ENCODE measurements around the gene CREB1. TPM values are rescaled to one million over a fixed set of nuclear protein-coding genes. Genes with fewer than 3 reads are reported as not detected.

CREB1 gene
- total RNA-seq, 4 donors from 2014 or later = 33.9 to 44.3 (median 37.1) TPM

GRCh38 chr2:207625014-207625907, 95.5 kb downstream of the CREB1 start, which contains the start of gene METTL21A:
Gene METTL21A, minus strand, starts transcription at chr2:207625394. Its CDS starts 1,019 bp downstream, at chr2:207624375.
- TF ChIP-seq CTCF (IDR thresholded peaks at IDR 0.05) (peak in 4 of 6 experiments; percentile 19 to 62 (median 42)), POLR2A (IDR thresholded peaks at IDR 0.05) (peak in 3 of 4 donors; percentile 33 to 82 (median 43))
- peaks cover 0 to 14% (median 5%) of the 10 kb centered on the region in 3 donors for H3K36me3 ChIP-seq
- DNase-seq = peak; percentile 44
- 0% methylated on average over 14 of the region's 92 CpGs; no CpG with 5 or more reads in 1 of the 2 donors for WGBS, 2 donors
- peaks cover 13 to 44% (median 19%) of the 10 kb centered on the region in 3 donors for H3K4me1 ChIP-seq
- H3K27ac ChIP-seq = peak within 1 kb of the TSS; percentile 93 to 97 (median 95)
- H3K9me3 ChIP-seq = no peaks in the 10 kb centered on the region
- H3K4me3 ChIP-seq = peak within 1 kb of the TSS; percentile 79 to 93 (median 86)
- H3K27me3 ChIP-seq = no peaks in the 10 kb centered on the region
- intact Hi-C loops (cut with DNase I) = loop anchor here (10.0 kb wide), 1 partner anchor 470 kb away; no protein-coding TSS in a partner anchor

GRCh38 chr2:207629553-207629952, 99.8 kb downstream of the CREB1 start:
- no peak overlapping the region for H3K4me3 ChIP-seq
- no peak overlapping the region for H3K27ac ChIP-seq
- WGBS, 2 donors = 36 to 40% methylated on average over 1 of the region's 1 CpG
- TF ChIP-seq CTCF (IDR thresholded peaks at IDR 0.05) (no peak), POLR2A (IDR thresholded peaks at IDR 0.05) (no peak)
- intact Hi-C loops (cut with DNase I) = loop anchor here (10.0 kb wide), 1 partner anchor 475 kb away; no protein-coding TSS in a partner anchor
- DNase-seq = no peak
- no peaks in the 10 kb centered on the region for H3K27me3 ChIP-seq
- H3K9me3 ChIP-seq = no peaks in the 10 kb centered on the region
- no peaks in the 10 kb centered on the region for H3K36me3 ChIP-seq
- H3K4me1 ChIP-seq = peaks cover 7 to 51% (median 10%) of the 10 kb centered on the region in 3 donors

- Histone ChIP-seq H3K9me3 (no peaks in the 10 kb centered on the region), H3K27ac (no peak overlapping the region), H3K4me1 (peaks cover 7 to 60% (median 10%) of the 10 kb centered on the region in 3 donors), H3K36me3 (no peaks in the 10 kb centered on the region), H3K27me3 (no peaks in the 10 kb centered on the region), H3K4me3 (no peak overlapping the region)
- no peak for TF ChIP-seq CTCF (IDR thresholded peaks at IDR 0.05)
- no peak for TF ChIP-seq POLR2A (IDR thresholded peaks at IDR 0.05)
- intact Hi-C loops (cut with DNase I) = loop anchor here (10.0 kb wide), 1 partner anchor 74 kb away; no protein-coding TSS in a partner anchor
- no peak for DNase-seq
- WGBS, 2 donors = 76 to 78% methylated on average over 3 to 4 of the region's 4 CpGs
These were observed 100.7 kb downstream of the CREB1 start for GRCh38 chr2:207630491-207630890.

- WGBS, 2 donors = 64 to 77% methylated on average over 8 of the region's 8 CpGs
- peak in 1 of 6 experiments; percentile 12 for TF ChIP-seq CTCF (IDR thresholded peaks at IDR 0.05)
- no peak for TF ChIP-seq POLR2A (IDR thresholded peaks at IDR 0.05)
- no peak overlapping the region for H3K4me3 ChIP-seq
- H3K27ac ChIP-seq = peak overlapping the region in 3 of 4 donors; percentile 73 to 84 (median 82)
- no peaks in the 10 kb centered on the region for H3K9me3 ChIP-seq
- no peaks in the 10 kb centered on the region for H3K27me3 ChIP-seq
- peaks cover 0 to 56% (median 0%) of the 10 kb centered on the region in 3 donors for H3K4me1 ChIP-seq
- intact Hi-C loops (cut with DNase I) = loop anchor here (10.0 kb wide), 1 partner anchor 72 kb away; no protein-coding TSS in a partner anchor
- H3K36me3 ChIP-seq = no peaks in the 10 kb centered on the region
- DNase-seq = no peak
These were observed 103.1 kb downstream of the CREB1 start for GRCh38 chr2:207632575-207633493.
